Thymus (tissue), 11 donors: ENCODE data around the gene MTF2. TPM values are rescaled to one million over a fixed set of nuclear protein-coding genes. Genes with fewer than 3 reads are reported as not detected.

Experiments used
- DNase-seq, 9 donors: peaks; one replicate each; pipeline ENCODE4 v3.0.0-alpha.2; 2013; ENCODE audit warnings: low spot score in 9 of 9, low read depth in 6 of 9, missing footprints in 1 of 9
- H3K27ac ChIP-seq, 2 donors: one replicate each; pipeline ENCODE4 v1.5.1; 2013; ENCODE audit warnings: control low read depth in 1 of 2, low read depth in 1 of 2, low read length in 1 of 2, mild to moderate bottlenecking in 1 of 2, moderate library complexity in 1 of 2
- H3K27me3 ChIP-seq, 2 donors: one replicate each; pipeline ENCODE4 v1.5.1; 2013; ENCODE audit warnings: low read length in 1 of 2; ENCODE audit not compliant: control insufficient read depth in 2 of 2, insufficient read depth in 1 of 2
- H3K36me3 ChIP-seq, 2 donors: one replicate each; pipeline ENCODE4 v1.5.1; 2013; ENCODE audit warnings: low read length in 1 of 2, mild to moderate bottlenecking in 1 of 2, moderate library complexity in 1 of 2; ENCODE audit not compliant: control insufficient read depth in 2 of 2, insufficient read depth in 2 of 2
- H3K4me1 ChIP-seq, 2 donors: one replicate each; pipeline ENCODE4 v1.5.1; 2013; ENCODE audit warnings: low read length in 2 of 2; ENCODE audit not compliant: control insufficient read depth in 2 of 2, insufficient read depth in 2 of 2
- H3K4me3 ChIP-seq, 2 donors: one replicate each; pipeline ENCODE4 v1.5.1; 2013; ENCODE audit warnings: low read length in 2 of 2, control low read depth in 1 of 2, mild to moderate bottlenecking in 1 of 2
- H3K9me3 ChIP-seq, 2 donors: one replicate each; pipeline ENCODE4 v1.5.1; 2013; ENCODE audit warnings: low read length in 1 of 2, mild to moderate bottlenecking in 1 of 2; ENCODE audit not compliant: control insufficient read depth in 2 of 2, insufficient read depth in 1 of 2
- WGBS: extraction: QIAGEN DNeasy Blood & Tissue Kit; methylation state at CpG from one replicate; pipeline ENCODE4 v1.1.7; 2013; 5-methylcytosine and 5-hydroxymethylcytosine counted together
- polyA plus RNA-seq: library from polyadenylated mRNA; stranded (reverse); fragments of 200-250 nt; gene quantifications from one replicate; pipeline ENCODE4 v1.2.3, GENCODE V29; 2013
- total RNA-seq: library from RNA; stranded (reverse); fragments of 120-200 nt; gene quantifications from one replicate; pipeline ENCODE4 v1.2.4, GENCODE V29; 2013
- donor health status: healthy.

MTF2 gene
- total and polyA plus RNA-seq, 2 donors, result 41.1 to 85.0 TPM

DNA sequence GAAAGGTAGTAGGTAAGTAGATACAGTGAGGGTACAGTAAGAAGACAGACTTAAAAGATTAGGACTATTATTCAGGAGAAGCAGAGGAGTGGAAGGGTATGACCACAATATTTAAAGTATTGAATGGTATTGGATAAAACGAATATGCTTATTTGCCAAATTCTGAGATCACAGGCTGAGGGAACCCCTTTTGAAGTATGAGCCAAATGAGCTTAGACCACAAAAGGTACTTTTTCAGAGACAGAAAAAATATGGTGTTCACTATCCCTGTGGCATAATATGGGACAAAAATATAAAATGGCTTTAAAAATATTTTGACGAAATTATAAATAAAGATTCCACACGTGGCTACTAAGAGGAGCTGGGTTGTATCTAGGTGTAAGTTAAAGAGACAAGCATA, 880 bp upstream of the MTF2 start:
- H3K4me3 ChIP-seq, result peak overlapping the region; percentile 78 to 98

DNA sequence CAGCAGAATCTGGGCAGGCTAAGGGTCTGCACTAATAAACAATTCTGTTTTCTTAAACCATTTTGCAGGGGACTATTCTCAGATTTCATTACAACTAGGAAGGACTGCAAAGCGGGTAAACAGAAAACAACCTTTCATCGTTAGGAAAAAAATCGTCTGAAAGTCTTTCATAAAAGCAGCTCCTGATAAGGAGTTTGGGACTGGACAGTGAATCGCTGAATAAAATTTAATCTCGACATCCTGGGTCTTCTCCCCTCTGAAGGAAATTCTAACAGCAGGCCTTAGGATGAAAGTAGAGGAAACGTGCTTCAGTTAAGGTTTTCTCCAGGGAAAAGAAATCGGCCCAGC, 471 bp upstream of the MTF2 start:
- WGBS, result 3% methylated on average over 7 of the region's 7 CpGs
- Histone ChIP-seq H3K4me3 (peak overlapping the region; percentile 78 to 98), H3K4me1 (peaks cover 3 to 14% of the 10 kb centered on the region in 2 donors), H3K27ac (peak overlapping the region; percentile 90 to 97), H3K9me3 (peaks cover 2 to 3% of the 10 kb centered on the region in 2 donors), H3K36me3 (peaks cover 6 to 14% of the 10 kb centered on the region in 2 donors), H3K27me3 (no peaks in the 10 kb centered on the region)
- no peak for DNase-seq

More for the DNA sequence above, 880 bp upstream of the MTF2 start:
- Histone ChIP-seq H3K9me3 (peaks cover 0 to 3% of the 10 kb centered on the region in 2 donors), H3K27ac (peak overlapping the region in 1 of 2 donors; percentile 97), H3K36me3 (peaks cover 3 to 10% of the 10 kb centered on the region in 2 donors), H3K4me1 (peaks cover 3 to 14% of the 10 kb centered on the region in 2 donors), H3K27me3 (no peaks in the 10 kb centered on the region)
- no peak for DNase-seq
- WGBS, result 40% methylated on average over 3 of the region's 3 CpGs

DNA sequence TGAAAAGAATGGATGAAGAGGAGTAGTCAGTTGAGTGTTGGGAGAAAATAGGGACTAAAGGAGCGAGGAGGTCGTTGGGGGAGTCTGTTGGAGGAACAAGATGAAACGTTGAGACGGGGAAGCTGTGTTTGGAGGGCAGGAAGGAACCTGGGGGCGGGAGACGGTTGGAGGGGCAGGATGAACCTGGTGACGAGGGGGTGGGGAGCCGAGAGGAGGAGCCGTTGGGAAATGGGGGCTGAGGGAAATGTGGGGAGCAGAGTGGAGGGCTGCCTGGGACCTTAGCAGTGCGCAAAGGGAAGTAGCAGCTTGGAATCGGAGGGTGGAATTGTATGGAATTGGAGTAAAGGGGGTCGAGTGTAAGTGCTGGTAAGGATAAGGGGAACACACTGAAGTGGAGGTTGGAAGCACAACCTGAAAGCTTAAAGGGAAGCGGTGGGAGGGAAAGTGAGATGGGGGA, 630 bp downstream of the MTF2 start:
- under 1% methylated on average over 13 of the region's 13 CpGs for WGBS
- DNase-seq, result peak in 7 of 9 donors; percentile 38 to 66 (median 49)
- Histone ChIP-seq H3K4me3 (peak overlapping the region; percentile 78 to 98), H3K36me3 (peaks cover 6 to 18% of the 10 kb centered on the region in 2 donors), H3K9me3 (peaks cover 2 to 3% of the 10 kb centered on the region in 2 donors), H3K27ac (peak overlapping the region; percentile 93 to 97), H3K27me3 (no peaks in the 10 kb centered on the region), H3K4me1 (peaks cover 3 to 14% of the 10 kb centered on the region in 2 donors)

DNA sequence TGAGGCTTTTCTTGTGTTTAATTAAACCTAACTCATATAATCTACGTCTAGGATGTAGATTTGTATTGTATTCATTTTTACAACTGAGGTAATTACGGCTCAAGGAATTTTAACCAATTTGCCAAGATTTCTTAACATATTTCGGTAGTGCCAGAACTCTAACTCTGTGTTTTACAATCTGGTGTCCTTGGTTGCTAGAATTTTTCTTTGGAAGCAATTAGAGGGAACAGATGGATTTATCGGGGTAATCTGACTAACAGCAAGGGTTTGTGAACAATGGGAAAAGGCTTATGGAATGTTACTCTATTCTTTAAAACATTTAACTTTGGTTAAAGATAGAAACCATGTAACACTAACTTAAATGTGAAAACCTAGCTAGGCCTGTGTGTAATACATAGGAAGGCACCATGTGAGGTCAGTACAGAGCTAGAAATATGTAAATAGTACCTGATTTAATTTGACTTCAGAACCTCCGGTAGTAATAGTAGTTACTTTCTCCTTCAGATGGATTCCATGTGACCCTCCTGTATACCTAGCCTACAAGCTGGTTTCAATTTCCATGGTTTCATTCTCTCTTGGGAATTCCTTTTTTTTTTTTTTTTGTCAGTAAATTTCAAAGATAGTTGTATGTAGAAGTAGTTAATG, 1.2 kb downstream of the MTF2 start:
- H3K9me3 ChIP-seq, result peaks cover 2 to 3% of the 10 kb centered on the region in 2 donors
- H3K4me1 ChIP-seq, result peaks cover 3 to 14% of the 10 kb centered on the region in 2 donors
- H3K36me3 ChIP-seq, result peaks cover 9 to 20% of the 10 kb centered on the region in 2 donors
- H3K4me3 ChIP-seq, result peak overlapping the region; percentile 78 to 98
- 1% methylated on average over 5 of the region's 5 CpGs for WGBS
- no peaks in the 10 kb centered on the region for H3K27me3 ChIP-seq
- DNase-seq, result peak in 7 of 9 donors; percentile 38 to 76 (median 52)
- peak overlapping the region in 1 of 2 donors; percentile 97 for H3K27ac ChIP-seq

DNA sequence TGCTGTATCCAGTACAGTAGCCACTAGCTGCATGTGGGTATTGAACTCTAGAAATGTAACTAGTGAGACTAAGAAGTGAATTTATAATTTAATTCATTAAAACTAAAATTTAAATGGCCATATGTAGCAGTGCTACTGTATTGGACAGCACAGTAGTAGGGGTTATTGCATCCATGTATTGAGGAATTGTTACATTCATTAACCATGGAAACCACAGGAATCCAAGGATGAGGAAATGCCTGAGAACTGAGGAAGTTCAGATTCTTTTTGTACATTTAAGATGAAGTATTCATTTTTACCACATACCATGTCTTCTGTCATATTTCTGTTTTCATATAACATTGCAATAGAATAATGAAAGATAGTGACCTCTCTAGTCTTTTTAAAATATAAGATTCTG, 2.6 kb downstream of the MTF2 start:
- no peaks in the 10 kb centered on the region for H3K27me3 ChIP-seq
- peaks cover 5 to 14% of the 10 kb centered on the region in 2 donors for H3K4me1 ChIP-seq
- peak overlapping the region in 1 of 2 donors; percentile 10 for H3K27ac ChIP-seq
- H3K4me3 ChIP-seq, result peak overlapping the region; percentile 45 to 98
- peaks cover 2 to 6% of the 10 kb centered on the region in 2 donors for H3K9me3 ChIP-seq
- DNase-seq, result no peak
- peaks cover 13 to 34% of the 10 kb centered on the region in 2 donors for H3K36me3 ChIP-seq

DNA sequence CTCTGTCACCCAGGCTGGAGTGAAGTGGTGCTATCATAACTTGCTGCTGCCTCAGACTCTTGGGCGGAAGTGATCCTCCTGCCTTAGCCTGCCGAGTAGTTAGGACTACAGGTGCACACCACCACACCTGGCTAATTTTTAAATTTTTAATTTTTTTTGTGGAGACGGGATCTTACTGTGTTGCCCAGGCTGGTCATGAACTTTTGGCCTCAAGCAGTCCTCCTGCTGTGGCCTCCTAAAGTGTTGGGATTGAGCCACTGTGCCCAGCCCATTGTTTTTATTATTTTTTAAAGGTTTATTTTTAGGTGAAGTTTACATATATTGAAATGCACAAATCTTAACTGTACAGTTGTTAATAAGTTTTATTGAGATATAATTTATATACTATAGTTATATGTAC, 3.2 kb downstream of the MTF2 start:
- no peak for DNase-seq
- H3K36me3 ChIP-seq, result peaks cover 16 to 38% of the 10 kb centered on the region in 2 donors
- peak overlapping the region in 1 of 2 donors; percentile 11 for H3K4me3 ChIP-seq
- H3K27ac ChIP-seq, result no peak overlapping the region
- peaks cover 2 to 6% of the 10 kb centered on the region in 2 donors for H3K9me3 ChIP-seq
- WGBS, result 74% methylated on average over 3 of the region's 3 CpGs
- H3K27me3 ChIP-seq, result no peaks in the 10 kb centered on the region
- H3K4me1 ChIP-seq, result peaks cover 5 to 14% of the 10 kb centered on the region in 2 donors

DNA sequence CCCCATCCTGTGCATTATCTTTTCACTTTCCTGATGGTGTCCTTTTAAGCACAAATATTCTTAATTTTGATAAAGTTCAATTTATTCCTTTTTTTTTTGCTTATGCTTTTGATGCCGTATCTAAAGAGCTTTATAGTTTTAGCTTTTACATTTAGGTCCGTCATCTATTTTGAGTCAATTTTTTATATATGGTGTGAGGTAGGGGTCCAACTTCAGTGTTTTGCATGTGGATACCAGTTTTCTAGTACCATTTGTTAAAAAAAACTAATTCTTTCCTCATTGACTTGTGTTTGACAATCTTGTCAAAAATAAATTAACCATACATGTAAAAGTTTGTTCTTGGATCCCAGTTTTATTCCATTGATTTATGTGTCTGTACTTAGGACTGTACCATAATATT, 4.9 kb downstream of the MTF2 start:
- peaks cover 16 to 47% of the 10 kb centered on the region in 2 donors for H3K36me3 ChIP-seq
- no peak overlapping the region for H3K27ac ChIP-seq
- DNase-seq, result no peak
- H3K4me3 ChIP-seq, result no peak overlapping the region
- peaks cover 5 to 9% of the 10 kb centered on the region in 2 donors for H3K4me1 ChIP-seq
- H3K9me3 ChIP-seq, result peaks cover 2 to 6% of the 10 kb centered on the region in 2 donors
- no peaks in the 10 kb centered on the region for H3K27me3 ChIP-seq
- 98% methylated on average over 2 of the region's 2 CpGs for WGBS

DNA sequence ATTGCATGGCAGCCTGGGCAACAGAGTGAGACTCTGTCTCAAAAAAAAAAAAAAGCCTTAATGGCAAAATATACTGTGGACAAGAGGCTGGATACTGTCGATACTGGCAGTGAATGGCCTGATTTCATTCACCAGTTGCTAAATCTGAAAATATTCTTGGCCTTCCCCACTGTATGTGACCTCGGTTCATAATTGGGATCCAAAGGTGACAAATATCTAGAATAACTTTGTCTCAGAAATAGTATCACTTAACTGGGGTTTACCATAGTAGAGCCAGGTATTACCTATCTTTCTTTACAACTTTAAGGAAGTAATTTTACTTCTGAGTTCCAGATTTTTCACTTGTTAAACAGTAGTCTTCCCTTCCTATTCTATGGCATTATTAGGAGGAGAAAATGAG, 8.4 kb downstream of the MTF2 start:
- H3K9me3 ChIP-seq, result peaks cover 2 to 6% of the 10 kb centered on the region in 2 donors
- 96% methylated on average over 2 of the region's 2 CpGs for WGBS
- H3K27ac ChIP-seq, result no peak overlapping the region
- no peak for DNase-seq
- peaks cover 4 to 5% of the 10 kb centered on the region in 2 donors for H3K4me1 ChIP-seq
- H3K4me3 ChIP-seq, result no peak overlapping the region
- H3K36me3 ChIP-seq, result peaks cover 20 to 50% of the 10 kb centered on the region in 2 donors
- H3K27me3 ChIP-seq, result no peaks in the 10 kb centered on the region

DNA sequence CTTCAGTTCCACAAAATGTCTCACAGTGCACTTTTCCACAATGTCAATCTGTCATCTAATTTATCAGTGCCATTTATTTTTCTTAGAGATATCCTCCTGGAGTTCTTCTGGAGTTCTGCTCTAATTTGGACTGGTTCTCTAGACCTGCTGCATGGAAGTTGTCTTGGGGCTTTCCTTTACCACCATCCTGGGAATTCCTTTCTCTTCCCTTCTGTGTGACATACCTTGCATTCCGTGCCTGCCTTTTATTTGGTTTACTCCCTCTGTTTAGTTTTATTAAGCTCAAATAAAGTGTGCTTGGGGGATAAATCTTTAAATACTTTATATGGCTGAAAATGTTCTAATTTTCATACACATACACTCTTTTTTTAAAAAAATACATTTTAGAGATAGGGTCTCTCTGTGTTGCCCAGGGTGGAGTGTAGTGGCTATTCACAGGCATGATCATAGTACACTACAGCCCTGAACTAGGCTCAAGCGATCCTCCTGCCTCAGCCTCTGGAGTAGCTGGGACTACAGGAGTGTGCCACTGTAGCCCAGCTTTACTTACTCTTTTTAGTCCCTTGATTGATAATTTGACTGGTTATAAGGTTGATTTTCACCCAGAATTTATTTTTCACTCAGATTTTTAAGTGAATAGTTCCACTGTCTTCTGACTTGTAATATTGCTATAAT, 14.4 kb downstream of the MTF2 start:
- Histone ChIP-seq H3K27me3 (no peaks in the 10 kb centered on the region), H3K36me3 (peaks cover 7 to 16% of the 10 kb centered on the region in 2 donors), H3K4me3 (no peak overlapping the region), H3K9me3 (no peaks in the 10 kb centered on the region), H3K4me1 (peaks cover 2 to 6% of the 10 kb centered on the region in 2 donors), H3K27ac (no peak overlapping the region)
- no peak for DNase-seq
- WGBS, result 97% methylated on average over 2 of the region's 2 CpGs
